MCF 10A (cell line): ENCODE results near the gene COASY. TPM values are rescaled to one million over a fixed set of nuclear protein-coding genes. Genes with fewer than 3 reads are reported as not detected.
"Not testable (repeated sequence)": the region's sequence is repeated elsewhere in the genome, so short reads cannot be mapped to it uniquely, and the experiment has no call there.

ENCODE experiments used
- BruUV-seq: library from RNA; stranded (reverse); fragments of 400-500 nt; replicated peaks from 2 replicates; lab custom pipeline; 2021; lab: Mats Ljungman, UMichigan
- CTCF ChIA-PET: fragments of 300-600 bp; sonication (Branson Sonifier 250); formaldehyde crosslinking; extraction: SDS; loops from one replicate; lab custom pipeline; 2021; ENCODE audit warnings: antibody characterized with exemption, inconsistent platforms; lab: Yijun Ruan, JAX
- POLR2A ChIA-PET: fragments of 300-600, 350-650 bp; sonication (Branson Sonifier 250); formaldehyde crosslinking; extraction: SDS; loops from one replicate; lab custom pipeline; 2020; ENCODE audit warnings: antibody characterized with exemption, inconsistent platforms; lab: Yijun Ruan, JAX
- DNase-seq: peaks from one replicate; pipeline ENCODE4 v3.0.0-alpha.2; 2018; ENCODE audit not compliant: unreplicated experiment
- H3K27ac Mint-ChIP-seq: one replicate; pipeline ENCODE4 v1.8.0; 2022; ENCODE audit warnings: mild to moderate bottlenecking, low read depth, mixed read lengths; ENCODE audit not compliant: unreplicated experiment
- H3K27me3 Mint-ChIP-seq: one replicate; pipeline ENCODE4 v1.8.0; 2022; ENCODE audit warnings: mixed read lengths; ENCODE audit not compliant: insufficient read depth, unreplicated experiment
- H3K36me3 Mint-ChIP-seq: one replicate; pipeline ENCODE4 v1.8.0; 2022; ENCODE audit warnings: mild to moderate bottlenecking, moderate library complexity, mixed read lengths; ENCODE audit not compliant: insufficient read depth, unreplicated experiment
- H3K4me1 Mint-ChIP-seq: one replicate; pipeline ENCODE4 v1.8.0; 2022; ENCODE audit warnings: mixed read lengths; ENCODE audit not compliant: insufficient read depth, unreplicated experiment
- H3K4me3 Mint-ChIP-seq: one replicate; pipeline ENCODE4 v1.8.0; 2022; ENCODE audit warnings: mild to moderate bottlenecking, moderate library complexity, mixed read lengths; ENCODE audit not compliant: unreplicated experiment
- H3K9me3 Mint-ChIP-seq: one replicate; pipeline ENCODE4 v1.8.0; 2022; ENCODE audit warnings: mixed read lengths; ENCODE audit not compliant: unreplicated experiment
- CTCF ChIP-seq: fragments of 200-600 bp; IDR thresholded peaks from one replicate; pipeline ENCODE4 v1.8.0; 2022; ENCODE audit warnings: antibody characterized with exemption, mild to moderate bottlenecking; ENCODE audit not compliant: unreplicated experiment
- intact Hi-C: fragments of 100-400 bp; cut with micrococcal nuclease; formaldehyde crosslinking; loops from 2 replicates; pipeline ENCODE4 v1.14.1; 2022
- total RNA-seq: library from RNA; stranded (reverse); gene quantifications from 2 replicates; pipeline ENCODE4 v1.2.3, GENCODE V29; 2022

The COASY gene
- total RNA-seq, 1 experiment from 2014 or later, result 82.6 TPM

GRCh38 chr17:42547698-42548069 lies 14.3 kb upstream of the COASY start:
- Mint-ChIP-seq H3K4me1 (no peaks in the 10 kb centered on the region), H3K4me3 (no peak overlapping the region), H3K36me3 (peaks cover 25% of the 10 kb centered on the region), H3K27me3 (no peaks in the 10 kb centered on the region), H3K9me3 (no peaks in the 10 kb centered on the region), H3K27ac (no peak overlapping the region)
- intact Hi-C loops, result no loop called here
- ChIA-PET POLR2A (interaction anchor here (0.7 kb wide), 1 partner anchor 9 kb away, joined by 3 read pairs; no protein-coding TSS in a partner anchor), CTCF (interaction anchor here (0.7 to 1.4 kb wide), 2 partner anchors 12 to 16 kb away, joined by 3 read pairs; partner anchors contain the start of gene NAGLU)
- TF ChIP-seq CTCF, result no peak
- no TSS peak for BruUV-seq
- no peak for DNase-seq

- Mint-ChIP-seq H3K27me3 (no peaks in the 10 kb centered on the region), H3K36me3 (peaks cover 20% of the 10 kb centered on the region), H3K4me1 (peaks cover 2% of the 10 kb centered on the region), H3K4me3 (peak overlapping the region; percentile 31), H3K27ac (no peak overlapping the region), H3K9me3 (no peaks in the 10 kb centered on the region)
- CTCF ChIA-PET, result interaction anchor here (0.6 to 1.4 kb wide), 4 partner anchors 12 to 368 kb away, joined by 3 to 4 read pairs (median 3); partner anchors contain the start of gene NAGLU
- BruUV-seq, result no TSS peak
- POLR2A ChIA-PET, result interaction anchor here (0.7 kb wide), 2 partner anchors 9 to 18 kb away, joined by 3 read pairs; no protein-coding TSS in a partner anchor
- intact Hi-C loops, result no loop called here
- no peak for TF ChIP-seq CTCF
- peak; percentile 68 for DNase-seq
Observed at GRCh38 chr17:42548070-42548837, 13.7 kb upstream of the COASY start.

GRCh38 chr17:42548993-42549755 lies 12.8 kb upstream of the COASY start:
- H3K36me3 Mint-ChIP-seq, result peaks cover 20% of the 10 kb centered on the region
- no peak overlapping the region for H3K27ac Mint-ChIP-seq
- H3K4me3 Mint-ChIP-seq, result no peak overlapping the region
- no peak for DNase-seq
- no peaks in the 10 kb centered on the region for H3K27me3 Mint-ChIP-seq
- ChIA-PET CTCF (no interaction called here), POLR2A (no interaction called here)
- TF ChIP-seq CTCF, result no peak
- H3K9me3 Mint-ChIP-seq, result no peaks in the 10 kb centered on the region
- H3K4me1 Mint-ChIP-seq, result peaks cover 6% of the 10 kb centered on the region
- intact Hi-C loops, result no loop called here
- no TSS peak for BruUV-seq

- ChIA-PET CTCF (interaction anchor here (0.7 kb wide), 2 partner anchors 138 to 861 kb away, joined by 3 read pairs; no protein-coding TSS in a partner anchor), POLR2A (interaction anchor here (2.4 to 3.1 kb wide), 4 partner anchors 17 to 131 kb away, joined by 17 to 38 read pairs (median 25); partner anchors contain the start of genes CAVIN1, NAGLU and PSMC3IP)
- Mint-ChIP-seq H3K36me3 (peaks cover 10% of the 10 kb centered on the region), H3K27ac (peak within 1 kb of the TSS; percentile 89), H3K4me3 (peak within 1 kb of the TSS; percentile 91)
- intact Hi-C loops, H3K4me1 Mint-ChIP-seq, BruUV-seq, DNase-seq, H3K27me3 Mint-ChIP-seq, H3K9me3 Mint-ChIP-seq: not testable (repeated sequence)
Observed at GRCh38 chr17:42552736-42553135, 9.2 kb upstream of the COASY start, which contains the start of gene HSD17B1. TSS of gene HSD17B1 (plus strand) at chr17:42552923. CDS start at chr17:42552934, 11 bp downstream.
